Inferior parietal cortex (tissue), 1 donor: ENCODE data around the gene SLC12A5.
"Not testable (repeated sequence)": the region's sequence is repeated elsewhere in the genome, so short reads cannot be mapped to it uniquely, and the experiment has no call there.

ENCODE experiments used
- DNase-seq: peaks from one replicate; pipeline ENCODE4 v3.0.0-alpha.2; 2016; ENCODE audit errors: extremely low spot score

SLC12A5 gene

GRCh38 chr20:46028772-46029371 is at the start of gene SLC12A5:
Gene SLC12A5, plus strand, starts transcription at chr20:46029215. Its CDS starts 130 bp downstream, at chr20:46029345.
- DNase-seq = no peak

GRCh38 chr20:45981261-45981660 is 47.8 kb upstream of the SLC12A5 start:
- no peak for DNase-seq

- DNase-seq = no peak
Observed at GRCh38 chr20:45983279-45983743, 45.7 kb upstream of the SLC12A5 start.

- no peak for DNase-seq
Observed at GRCh38 chr20:45985573-45985972, 43.4 kb upstream of the SLC12A5 start.

- peak; percentile 62 for DNase-seq
Observed at GRCh38 chr20:45987108-45987780, 41.8 kb upstream of the SLC12A5 start.

GRCh38 chr20:45988830-45989229 is 40.2 kb upstream of the SLC12A5 start:
- DNase-seq = not testable (repeated sequence)

GRCh38 chr20:45991616-45992015 is 37.4 kb upstream of the SLC12A5 start:
- no peak for DNase-seq

GRCh38 chr20:45993197-45993951 is 35.6 kb upstream of the SLC12A5 start:
- DNase-seq = no peak

- DNase-seq = no peak
Observed at GRCh38 chr20:45994761-45995493, 34.1 kb upstream of the SLC12A5 start.

- not testable (repeated sequence) for DNase-seq
Observed at GRCh38 chr20:45995495-45996097, 33.4 kb upstream of the SLC12A5 start.

- DNase-seq = no peak
Observed at GRCh38 chr20:45997187-45997586, 31.8 kb upstream of the SLC12A5 start.

- DNase-seq = no peak
Observed at GRCh38 chr20:45998337-45998736, 30.7 kb upstream of the SLC12A5 start.

- no peak for DNase-seq
Observed at GRCh38 chr20:45998761-45999160, 30.3 kb upstream of the SLC12A5 start.

- no peak for DNase-seq
Observed at GRCh38 chr20:45999557-46000261, 29.3 kb upstream of the SLC12A5 start.

- no peak for DNase-seq
Observed at GRCh38 chr20:46000262-46000996, 28.6 kb upstream of the SLC12A5 start.

- no peak for DNase-seq
Observed at GRCh38 chr20:46001498-46001897, 27.5 kb upstream of the SLC12A5 start.

- no peak for DNase-seq
Observed at GRCh38 chr20:46002008-46002407, 27.0 kb upstream of the SLC12A5 start.

GRCh38 chr20:46004187-46004586 is 24.8 kb upstream of the SLC12A5 start:
- DNase-seq = no peak

GRCh38 chr20:46004889-46005473 is 24.0 kb upstream of the SLC12A5 start:
- no peak for DNase-seq
